Neural cell (in vitro differentiated cells): ENCODE measurements around the gene SYT2. TPM values are rescaled to one million over a fixed set of nuclear protein-coding genes. Genes with fewer than 3 reads are reported as not detected.

Experiments used
- H2AFZ ChIP-seq: fragments of 200-600, 300-800 bp; sonication (generic), shearing (Covaris generic); 2 replicates; pipeline ENCODE4 v1.6.0; 2014; ENCODE audit warnings: low read depth, mild to moderate bottlenecking, antibody characterized with exemption, low read length, moderate library complexity
- H3F3A ChIP-seq: fragments of 200-600 bp; shearing (Covaris generic); 2 replicates; pipeline ENCODE4 v1.6.1; 2016; ENCODE audit warnings: mild to moderate bottlenecking, moderate library complexity, mixed read lengths, antibody characterized with exemption, low read length; ENCODE audit not compliant: insufficient read depth, poor library complexity, severe bottlenecking
- H3K27ac ChIP-seq: fragments of 200-600, 300-800 bp; sonication (generic), shearing (Covaris generic); 2 replicates; pipeline ENCODE4 v1.5.1; 2014; ENCODE audit warnings: mild to moderate bottlenecking, low read length, moderate library complexity
- H3K27me3 ChIP-seq: fragments of 300-800, 200-600 bp; sonication (generic), shearing (Covaris generic); 2 replicates; pipeline ENCODE4 v1.6.0; 2014; ENCODE audit warnings: mild to moderate bottlenecking, low read depth, low read length, moderate library complexity; ENCODE audit not compliant: insufficient read depth
- H3K36me3 ChIP-seq: fragments of 300-800, 200-600 bp; sonication (generic), shearing (Covaris generic); 2 replicates; pipeline ENCODE4 v1.5.1; 2014; ENCODE audit warnings: mild to moderate bottlenecking, antibody characterized with exemption, low read length, moderate library complexity; ENCODE audit not compliant: insufficient read depth
- H3K4me2 ChIP-seq: fragments of 300-800, 200-600 bp; sonication (generic), shearing (Covaris generic); 2 replicates; pipeline ENCODE4 v1.6.0; 2014; ENCODE audit warnings: mild to moderate bottlenecking, low read length
- H3K4me3 ChIP-seq: fragments of 300-800, 200-600 bp; sonication (generic), shearing (Covaris generic); 2 replicates; pipeline ENCODE4 v1.5.1; 2014; ENCODE audit warnings: mild to moderate bottlenecking, low read length, moderate library complexity
- H3K79me2 ChIP-seq: fragments of 200-600 bp; shearing (Covaris generic); replicated peaks from 2 replicates; pipeline ENCODE4 v1.6.0; 2014; ENCODE audit warnings: mild to moderate bottlenecking, low read length, moderate library complexity; ENCODE audit not compliant: insufficient read depth
- H3K9ac ChIP-seq: fragments of 300-800, 200-600 bp; sonication (generic), shearing (Covaris generic); 2 replicates; pipeline ENCODE4 v1.6.1; 2016; ENCODE audit warnings: mild to moderate bottlenecking, low read length, mixed read lengths
- H3K9me2 ChIP-seq: fragments of 200-600 bp; shearing (Covaris generic); 2 replicates; pipeline ENCODE4 v1.6.1; 2016; ENCODE audit warnings: mild to moderate bottlenecking, low read length, mixed read lengths; ENCODE audit not compliant: insufficient read depth
- H3K9me3 ChIP-seq: fragments of 200-600, 300-800 bp; sonication (generic), shearing (Covaris generic); 2 replicates; pipeline ENCODE4 v1.6.1; 2016; ENCODE audit warnings: mild to moderate bottlenecking, mixed run types, low read length, moderate library complexity, mixed read lengths
- H4K20me1 ChIP-seq: fragments of 200-600 bp; shearing (Covaris generic); 2 replicates; pipeline ENCODE4 v1.6.1; 2016; ENCODE audit warnings: mild to moderate bottlenecking, mixed run types; ENCODE audit not compliant: insufficient read depth
- CTCF ChIP-seq: fragments of 450-650 bp; IDR thresholded peaks from 2 replicates; pipeline ENCODE4 v1.5.1; 2014; ENCODE audit warnings: antibody characterized with exemption, mild to moderate bottlenecking, moderate library complexity; ENCODE audit not compliant: poor library complexity, severe bottlenecking
- EP300 ChIP-seq: fragments of 450-650 bp; conservative IDR thresholded peaks from 2 replicates; pipeline ENCODE4 v1.6.1; 2014; ENCODE audit warnings: antibody characterized with exemption, mild to moderate bottlenecking, moderate library complexity; ENCODE audit not compliant: poor library complexity, severe bottlenecking
- EZH2 ChIP-seq: fragments of 200-600, 300-800 bp; shearing (Covaris generic), sonication (generic); IDR thresholded peaks from 2 replicates; pipeline ENCODE4 v1.6.1; 2014; ENCODE audit warnings: antibody characterized with exemption, low read length, borderline replicate concordance, mild to moderate bottlenecking; ENCODE audit not compliant: insufficient read depth, poor library complexity, severe bottlenecking
- MXI1 ChIP-seq: fragments of 450-650 bp; conservative IDR thresholded peaks from 2 replicates; pipeline ENCODE4 v1.6.1; 2014; ENCODE audit warnings: antibody characterized with exemption, mild to moderate bottlenecking; ENCODE audit not compliant: poor library complexity, severe bottlenecking
- POLR2AphosphoS5 ChIP-seq: IDR thresholded peaks from 2 replicates; pipeline ENCODE4 v1.6.1; 2012
- RAD21 ChIP-seq: fragments of 450-650 bp; conservative IDR thresholded peaks from 2 replicates; pipeline ENCODE4 v1.6.1; 2014; ENCODE audit warnings: antibody characterized with exemption, mild to moderate bottlenecking, moderate library complexity
- REST ChIP-seq: IDR thresholded peaks from 2 replicates; pipeline ENCODE4 v1.6.1; 2012; ENCODE audit warnings: borderline replicate concordance
- SMC3 ChIP-seq: fragments of 450-650 bp; conservative IDR thresholded peaks from 2 replicates; pipeline ENCODE4 v1.6.1; 2014; ENCODE audit warnings: antibody characterized with exemption, mild to moderate bottlenecking, moderate library complexity; ENCODE audit not compliant: poor library complexity
- TAF1 ChIP-seq: IDR thresholded peaks from 2 replicates; pipeline ENCODE4 v1.6.1; 2012; ENCODE audit warnings: low read depth
- polyA plus RNA-seq: library from polyadenylated mRNA; depleted of rRNA; stranded (reverse); fragments of >200 nt; gene quantifications from 2 replicates; pipeline ENCODE4 v1.2.3, GENCODE V29; 2014

SYT2 gene
- polyA plus RNA-seq, 1 donor from 2014 or later, result 0.04 TPM

GRCh38 chr1:202687370-202687769, 22.9 kb downstream of the SYT2 start:
- Histone ChIP-seq H4K20me1 (no peaks in the 10 kb centered on the region), H3K9me2 (no peaks in the 10 kb centered on the region), H3K79me2 (no peaks in the 10 kb centered on the region), H3K27me3 (peaks cover 6% of the 10 kb centered on the region), H3K4me3 (no peak overlapping the region), H3K27ac (no peak overlapping the region), H3F3A (no peaks in the 10 kb centered on the region), H3K4me2 (no peak overlapping the region), H3K9me3 (no peaks in the 10 kb centered on the region), H3K36me3 (no peaks in the 10 kb centered on the region), H3K9ac (no peak overlapping the region), H2AFZ (no peak overlapping the region)
- no peak for TF ChIP-seq CTCF
- no peak for TF ChIP-seq EZH2
- no peak for TF ChIP-seq EP300
- TF ChIP-seq REST, result no peak
- TF ChIP-seq MXI1, result no peak
- TF ChIP-seq POLR2AphosphoS5, result no peak
- TF ChIP-seq SMC3, result no peak
- TF ChIP-seq TAF1, result no peak
- no peak for TF ChIP-seq RAD21

- Histone ChIP-seq H3K4me3 (no peak overlapping the region), H3K79me2 (no peaks in the 10 kb centered on the region), H4K20me1 (no peaks in the 10 kb centered on the region), H2AFZ (no peak overlapping the region), H3K4me2 (no peak overlapping the region), H3K9ac (no peak overlapping the region), H3K9me3 (no peaks in the 10 kb centered on the region), H3F3A (no peaks in the 10 kb centered on the region), H3K27me3 (peaks cover 4% of the 10 kb centered on the region), H3K36me3 (no peaks in the 10 kb centered on the region), H3K27ac (no peak overlapping the region), H3K9me2 (no peaks in the 10 kb centered on the region)
- no peak for TF ChIP-seq TAF1
- TF ChIP-seq REST, result no peak
- TF ChIP-seq POLR2AphosphoS5, result no peak
- TF ChIP-seq EZH2, result no peak
- no peak for TF ChIP-seq MXI1
- no peak for TF ChIP-seq EP300
- no peak for TF ChIP-seq RAD21
Observed at GRCh38 chr1:202685641-202686040, 24.6 kb downstream of the SYT2 start.
